ENCODE results near the gene SELP. TPM values are rescaled to one million over a fixed set of nuclear protein-coding genes. Genes with fewer than 3 reads are reported as not detected.

Gene SELP
- total RNA-seq, 1 donor from 2014 or later, result 0.60 TPM

DNA sequence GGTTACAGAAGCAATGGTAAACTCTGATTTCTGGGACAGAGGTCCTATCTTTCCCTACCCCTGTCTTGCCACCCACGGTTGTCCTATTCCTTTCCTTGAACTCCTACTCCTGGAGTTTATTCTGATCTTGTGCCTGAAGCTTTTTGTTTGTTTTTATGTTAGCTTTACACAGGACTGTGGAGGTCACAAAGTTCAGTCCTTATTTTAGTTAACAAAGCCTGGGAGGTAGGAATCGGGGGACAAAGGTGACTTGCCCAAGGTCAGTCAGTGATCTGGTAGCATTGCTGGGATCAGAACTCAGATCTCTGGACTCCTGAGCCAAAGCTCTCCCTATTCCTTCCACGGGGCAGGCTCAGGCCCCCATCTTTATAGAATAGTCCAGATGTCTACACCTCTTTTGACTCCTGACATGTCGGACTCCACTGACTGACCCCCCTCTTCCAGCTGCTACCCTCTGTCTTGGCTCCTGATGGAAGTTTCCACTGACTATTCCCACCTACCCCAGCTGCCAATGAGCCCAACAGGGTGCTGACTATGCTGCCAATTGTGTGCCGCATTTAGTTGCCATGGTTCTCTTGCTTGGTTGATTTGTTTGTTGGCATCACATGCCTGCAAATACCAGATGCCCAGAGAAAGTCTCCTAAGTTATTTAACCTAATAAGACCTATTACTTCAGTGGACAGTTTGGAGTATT lies 53.5 kb downstream of the SELP start:
- DNase-seq, result no peak
- H3K4me1 Mint-ChIP-seq, result no peaks in the 10 kb centered on the region
- ChIA-PET POLR2A (no interaction called here), CTCF (interaction anchor here (1.4 kb wide), 1 partner anchor 136 kb away, joined by 4 read pairs; no protein-coding TSS in a partner anchor)
- H3K9me3 Mint-ChIP-seq, result no peaks in the 10 kb centered on the region
- no peaks in the 10 kb centered on the region for H3K36me3 Mint-ChIP-seq (ENCODE audit: low read depth)
- no peak overlapping the region for H3K27ac Mint-ChIP-seq
- H3K4me3 Mint-ChIP-seq, result no peak overlapping the region
- intact Hi-C loops (cut with micrococcal nuclease), result no loop called here
- H3K27me3 Mint-ChIP-seq, result peaks cover 6% of the 10 kb centered on the region
- TF ChIP-seq, protein P1, sequence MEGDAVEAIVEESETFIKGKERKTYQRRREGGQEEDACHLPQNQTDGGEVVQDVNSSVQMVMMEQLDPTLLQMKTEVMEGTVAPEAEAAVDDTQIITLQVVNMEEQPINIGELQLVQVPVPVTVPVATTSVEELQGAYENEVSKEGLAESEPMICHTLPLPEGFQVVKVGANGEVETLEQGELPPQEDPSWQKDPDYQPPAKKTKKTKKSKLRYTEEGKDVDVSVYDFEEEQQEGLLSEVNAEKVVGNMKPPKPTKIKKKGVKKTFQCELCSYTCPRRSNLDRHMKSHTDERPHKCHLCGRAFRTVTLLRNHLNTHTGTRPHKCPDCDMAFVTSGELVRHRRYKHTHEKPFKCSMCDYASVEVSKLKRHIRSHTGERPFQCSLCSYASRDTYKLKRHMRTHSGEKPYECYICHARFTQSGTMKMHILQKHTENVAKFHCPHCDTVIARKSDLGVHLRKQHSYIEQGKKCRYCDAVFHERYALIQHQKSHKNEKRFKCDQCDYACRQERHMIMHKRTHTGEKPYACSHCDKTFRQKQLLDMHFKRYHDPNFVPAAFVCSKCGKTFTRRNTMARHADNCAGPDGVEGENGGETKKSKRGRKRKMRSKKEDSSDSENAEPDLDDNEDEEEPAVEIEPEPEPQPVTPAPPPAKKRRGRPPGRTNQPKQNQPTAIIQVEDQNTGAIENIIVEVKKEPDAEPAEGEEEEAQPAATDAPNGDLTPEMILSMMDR (IDR thresholded peaks at IDR 0.05), result no peak
- ATAC-seq (ENCODE audit: low read depth), result no peak

DNA sequence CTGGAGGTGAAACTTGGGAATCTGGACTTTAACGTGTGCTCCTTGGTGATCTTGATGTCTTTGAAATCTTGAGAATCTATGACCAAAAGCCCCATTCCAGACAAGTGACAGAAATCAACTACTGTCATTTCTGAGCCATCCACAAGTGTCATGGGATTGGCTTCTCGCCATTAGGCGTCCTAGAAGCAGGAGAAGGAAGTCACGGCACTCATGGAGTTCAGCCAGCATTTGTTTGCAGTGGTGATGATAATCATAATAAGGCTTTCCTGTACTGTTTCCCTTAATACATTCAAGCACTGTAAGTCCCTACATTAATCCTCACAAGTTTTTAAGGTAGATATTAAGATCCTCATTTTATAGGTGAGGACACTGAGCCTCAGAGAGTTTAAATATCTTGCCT lies 55.6 kb downstream of the SELP start:
- POLR2A ChIA-PET, result no interaction called here
- H3K4me1 Mint-ChIP-seq, result no peaks in the 10 kb centered on the region
- no peak overlapping the region for H3K4me3 Mint-ChIP-seq
- CTCF ChIA-PET, result no interaction called here
- no peaks in the 10 kb centered on the region for H3K9me3 Mint-ChIP-seq
- intact Hi-C loops (cut with micrococcal nuclease), result no loop called here
- ATAC-seq (ENCODE audit: low read depth) (no peak), DNase-seq (no peak)
- H3K27me3 Mint-ChIP-seq, result peaks cover 10% of the 10 kb centered on the region
- no peak overlapping the region for H3K27ac Mint-ChIP-seq
- H3K36me3 Mint-ChIP-seq (ENCODE audit: low read depth), result no peaks in the 10 kb centered on the region
- TF ChIP-seq, protein P1 (IDR thresholded peaks at IDR 0.05), result no peak

DNA sequence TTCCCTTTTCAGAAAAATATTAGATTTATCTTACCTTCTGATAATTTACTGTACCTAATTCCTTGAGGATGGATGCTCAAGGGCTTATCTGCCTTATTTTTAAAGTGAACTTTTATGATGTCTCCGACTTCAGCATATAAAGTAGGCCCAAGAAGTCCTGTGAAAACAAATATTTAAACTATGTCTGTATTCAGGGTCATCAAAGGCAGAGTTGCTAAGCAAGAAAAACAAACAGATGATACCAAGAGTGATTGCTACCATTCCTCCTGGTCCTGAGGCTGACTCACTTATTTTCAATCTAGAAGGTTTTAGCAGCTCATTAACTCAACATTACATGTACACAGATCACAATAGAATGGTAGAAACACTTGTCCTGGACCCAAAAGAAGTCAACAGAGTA lies 57.7 kb downstream of the SELP start:
- Mint-ChIP-seq H3K36me3 (ENCODE audit: low read depth) (no peaks in the 10 kb centered on the region), H3K27ac (no peak overlapping the region), H3K4me1 (no peaks in the 10 kb centered on the region), H3K4me3 (no peak overlapping the region), H3K9me3 (no peaks in the 10 kb centered on the region), H3K27me3 (peaks cover 10% of the 10 kb centered on the region)
- ATAC-seq (ENCODE audit: low read depth) (no peak), DNase-seq (no peak)
- TF ChIP-seq, protein P1 (IDR thresholded peaks at IDR 0.05), result no peak
- ChIA-PET CTCF (no interaction called here), POLR2A (no interaction called here)
- intact Hi-C loops (cut with micrococcal nuclease), result no loop called here

DNA sequence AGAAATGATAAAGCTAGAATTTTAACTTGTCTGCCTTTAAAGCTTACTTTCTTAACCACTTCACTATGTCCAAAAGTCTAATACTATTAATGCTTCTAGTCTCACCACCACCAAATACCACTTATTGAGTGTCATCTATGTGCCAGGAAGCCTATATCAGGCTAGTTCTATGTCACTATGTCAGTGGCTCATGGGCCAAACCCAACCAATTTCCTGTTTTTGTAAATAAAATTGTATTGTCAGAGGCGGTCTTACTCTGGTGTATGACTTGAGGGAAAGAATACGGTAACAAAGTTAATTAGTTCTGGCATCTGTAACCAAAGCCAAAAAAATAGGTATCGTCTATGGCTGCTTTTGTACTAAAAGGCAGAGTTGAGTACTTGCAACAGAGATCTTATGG lies 58.5 kb downstream of the SELP start:
- no peak for ATAC-seq (ENCODE audit: low read depth)
- Mint-ChIP-seq H3K4me3 (no peak overlapping the region), H3K36me3 (ENCODE audit: low read depth) (no peaks in the 10 kb centered on the region), H3K27me3 (peaks cover 8% of the 10 kb centered on the region), H3K9me3 (no peaks in the 10 kb centered on the region), H3K4me1 (no peaks in the 10 kb centered on the region), H3K27ac (no peak overlapping the region)
- ChIA-PET CTCF (no interaction called here), POLR2A (interaction anchor here (1.0 kb wide), 1 partner anchor 13 kb away, joined by 3 read pairs; no protein-coding TSS in a partner anchor)
- DNase-seq, result no peak
- TF ChIP-seq, protein P1 (IDR thresholded peaks at IDR 0.05), result no peak
- intact Hi-C loops (cut with micrococcal nuclease), result no loop called here

DNA sequence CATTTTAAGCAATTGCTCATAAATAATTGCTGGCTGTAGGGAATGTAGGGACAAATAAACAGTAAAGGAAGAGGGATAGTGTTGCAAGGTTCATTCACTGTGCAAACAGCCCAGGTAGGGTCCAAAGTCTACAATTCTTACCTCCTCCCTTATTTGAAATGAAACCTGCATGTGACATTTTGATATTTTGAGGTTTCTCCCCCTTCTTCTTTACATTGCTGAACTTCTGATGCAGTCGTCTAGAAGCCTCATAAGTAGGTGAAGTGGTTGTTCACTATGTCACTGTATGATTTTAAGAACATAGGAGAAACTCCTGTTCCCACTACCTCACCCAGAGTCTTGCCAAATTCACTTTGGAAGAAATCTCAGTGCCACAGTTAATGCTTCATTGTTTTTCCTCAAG lies 59.8 kb downstream of the SELP start:
- intact Hi-C loops (cut with micrococcal nuclease), result no loop called here
- CTCF ChIA-PET, result no interaction called here

More for the DNA sequence above, 59.8 kb downstream of the SELP start:
- no peaks in the 10 kb centered on the region for H3K9me3 Mint-ChIP-seq
- H3K4me3 Mint-ChIP-seq, result no peak overlapping the region
- H3K27ac Mint-ChIP-seq, result no peak overlapping the region
- DNase-seq (no peak), ATAC-seq (ENCODE audit: low read depth) (no peak)
- POLR2A ChIA-PET, result no interaction called here
- H3K36me3 Mint-ChIP-seq (ENCODE audit: low read depth), result no peaks in the 10 kb centered on the region
- TF ChIP-seq, protein P1 (IDR thresholded peaks at IDR 0.05), result no peak
- no peaks in the 10 kb centered on the region for H3K4me1 Mint-ChIP-seq
- peaks cover 9% of the 10 kb centered on the region for H3K27me3 Mint-ChIP-seq

Data from activated B cell treated with CpG ODN at 0.5 μM for 24 hours (primary cell).